Progenitor cell of endocrine pancreas (in vitro differentiated cells): ENCODE measurements around the gene MKNK1. TPM values are rescaled to one million over a fixed set of nuclear protein-coding genes. Genes with fewer than 3 reads are reported as not detected.

Experiments
- DNase-seq: peaks from one replicate; pipeline ENCODE4 v3.0.0; 2021; ENCODE audit warnings: low spot score; ENCODE audit not compliant: unreplicated experiment
- H3K27ac Mint-ChIP-seq: 2 replicates; pipeline ENCODE4 v1.8.0; 2021; ENCODE audit warnings: mild to moderate bottlenecking, moderate library complexity, mixed read lengths
- H3K27me3 Mint-ChIP-seq: 2 replicates; pipeline ENCODE4 v1.8.0; 2021; ENCODE audit warnings: mixed read lengths
- H3K36me3 Mint-ChIP-seq: 2 replicates; pipeline ENCODE4 v1.8.0; 2022; ENCODE audit warnings: mixed read lengths; ENCODE audit not compliant: insufficient read depth
- H3K4me1 Mint-ChIP-seq: 2 replicates; pipeline ENCODE4 v1.8.0; 2021; ENCODE audit warnings: low read depth, mixed read lengths
- H3K4me3 Mint-ChIP-seq: 2 replicates; pipeline ENCODE4 v1.8.0; 2021; ENCODE audit warnings: low read depth, mild to moderate bottlenecking, moderate library complexity, mixed read lengths
- H3K9me3 Mint-ChIP-seq: 2 replicates; pipeline ENCODE4 v1.8.0; 2021; ENCODE audit warnings: low read depth, mixed read lengths
- total RNA-seq: library from RNA; stranded (reverse); gene quantifications from 2 replicates; pipeline ENCODE4 v1.2.1, GENCODE V29; 2021
- TF ChIP-seq, protein P1 (sequence below): fragments of 200-600 bp; sonication (generic); IDR thresholded peaks from one replicate; pipeline ENCODE4 v1.5.0; 2021; ENCODE audit warnings: antibody characterized with exemption, mild to moderate bottlenecking; ENCODE audit not compliant: unreplicated experiment

Gene MKNK1
- total RNA-seq, 1 donor from 2014 or later: 29.3 TPM

DNA sequence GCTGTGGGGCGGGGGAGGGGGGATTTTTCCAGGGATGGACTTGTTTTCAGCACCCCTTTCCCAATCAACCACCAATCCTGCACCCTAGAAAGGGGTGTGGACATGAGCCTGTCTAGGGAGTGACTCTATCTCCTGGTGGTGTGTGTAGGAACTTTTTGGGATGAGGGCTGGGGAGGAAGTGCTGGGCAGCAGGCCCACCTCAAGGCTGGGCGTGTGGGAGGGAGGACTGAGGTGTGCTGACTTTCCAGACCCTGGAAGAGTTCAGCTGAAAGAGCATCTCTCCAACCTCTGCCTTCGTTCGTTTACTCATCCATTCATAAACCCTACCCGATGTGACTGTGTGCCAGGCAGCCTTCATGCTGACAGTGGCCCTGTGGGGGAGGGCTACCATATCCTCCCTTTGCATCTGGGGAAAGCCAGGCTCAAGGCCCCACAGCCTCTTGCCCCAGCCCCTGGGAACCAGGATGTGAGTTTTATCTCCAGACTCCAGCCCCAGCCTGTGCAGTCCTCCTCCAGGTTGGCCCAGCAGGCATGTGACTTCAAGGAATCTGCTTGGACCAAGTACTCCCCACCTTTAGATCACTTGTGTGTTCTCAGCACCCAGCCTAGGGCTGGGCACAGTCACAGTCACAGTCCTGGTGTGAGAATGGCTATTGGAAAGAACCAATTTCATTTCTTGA is 59.4 kb downstream of the MKNK1 start:
- peaks cover 83% of the 10 kb centered on the region for H3K27me3 Mint-ChIP-seq
- no peak for DNase-seq
- H3K4me1 Mint-ChIP-seq: peaks cover 2% of the 10 kb centered on the region
- no peaks in the 10 kb centered on the region for H3K9me3 Mint-ChIP-seq
- H3K4me3 Mint-ChIP-seq: no peak overlapping the region
- H3K36me3 Mint-ChIP-seq: no peaks in the 10 kb centered on the region
- TF ChIP-seq, protein P1, sequence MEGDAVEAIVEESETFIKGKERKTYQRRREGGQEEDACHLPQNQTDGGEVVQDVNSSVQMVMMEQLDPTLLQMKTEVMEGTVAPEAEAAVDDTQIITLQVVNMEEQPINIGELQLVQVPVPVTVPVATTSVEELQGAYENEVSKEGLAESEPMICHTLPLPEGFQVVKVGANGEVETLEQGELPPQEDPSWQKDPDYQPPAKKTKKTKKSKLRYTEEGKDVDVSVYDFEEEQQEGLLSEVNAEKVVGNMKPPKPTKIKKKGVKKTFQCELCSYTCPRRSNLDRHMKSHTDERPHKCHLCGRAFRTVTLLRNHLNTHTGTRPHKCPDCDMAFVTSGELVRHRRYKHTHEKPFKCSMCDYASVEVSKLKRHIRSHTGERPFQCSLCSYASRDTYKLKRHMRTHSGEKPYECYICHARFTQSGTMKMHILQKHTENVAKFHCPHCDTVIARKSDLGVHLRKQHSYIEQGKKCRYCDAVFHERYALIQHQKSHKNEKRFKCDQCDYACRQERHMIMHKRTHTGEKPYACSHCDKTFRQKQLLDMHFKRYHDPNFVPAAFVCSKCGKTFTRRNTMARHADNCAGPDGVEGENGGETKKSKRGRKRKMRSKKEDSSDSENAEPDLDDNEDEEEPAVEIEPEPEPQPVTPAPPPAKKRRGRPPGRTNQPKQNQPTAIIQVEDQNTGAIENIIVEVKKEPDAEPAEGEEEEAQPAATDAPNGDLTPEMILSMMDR: no peak
- no peak overlapping the region for H3K27ac Mint-ChIP-seq

DNA sequence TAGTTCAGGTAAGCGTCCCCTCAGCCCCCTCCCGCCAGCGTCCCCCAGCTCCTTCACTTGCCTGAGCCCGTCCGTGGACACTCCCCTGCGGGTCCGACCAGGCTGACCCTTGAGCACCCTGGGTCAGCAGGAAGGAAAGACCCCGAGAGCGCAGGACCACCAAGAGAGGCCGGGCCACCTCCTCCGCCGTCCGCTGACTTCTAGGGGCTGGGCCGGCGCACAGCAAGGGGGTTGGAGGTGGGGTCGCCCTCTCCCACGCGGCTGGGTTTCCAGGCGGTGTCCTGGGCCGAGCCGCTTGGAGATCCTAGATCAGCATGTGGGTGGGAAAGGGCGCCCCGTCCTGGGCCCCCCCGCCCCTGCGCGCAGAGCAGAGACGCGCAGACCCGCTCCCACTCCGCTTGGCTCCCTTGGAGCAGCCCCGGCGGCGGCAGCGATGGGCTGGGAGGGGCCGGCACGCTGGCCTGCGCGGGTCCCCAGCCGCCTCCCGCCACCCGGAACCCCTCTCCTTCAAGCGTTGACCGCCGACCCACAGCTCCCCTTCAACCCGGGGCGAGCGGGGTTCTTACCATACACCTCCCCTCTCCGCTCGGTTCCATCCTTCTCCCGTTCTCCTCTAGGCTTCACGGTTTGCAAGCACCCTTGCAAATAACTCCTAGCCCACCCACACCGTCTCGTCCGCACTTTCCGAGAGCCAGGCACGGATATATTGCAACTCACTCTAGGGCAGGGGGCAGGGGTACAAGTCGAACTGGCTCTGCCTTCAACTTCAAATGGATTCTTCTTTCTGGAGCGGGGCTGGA is 60.1 kb downstream of the MKNK1 start:
- Mint-ChIP-seq H3K4me1 (peaks cover 2% of the 10 kb centered on the region), H3K36me3 (no peaks in the 10 kb centered on the region), H3K4me3 (peak overlapping the region; percentile 44), H3K27ac (no peak overlapping the region), H3K27me3 (peaks cover 77% of the 10 kb centered on the region), H3K9me3 (no peaks in the 10 kb centered on the region)
- DNase-seq: no peak
- TF ChIP-seq, protein P1: no peak

GRCh38 chr1:46543382-46543760 is 60.7 kb downstream of the MKNK1 start:
- DNase-seq: no peak
- H3K4me3 Mint-ChIP-seq: no peak overlapping the region
- peaks cover 80% of the 10 kb centered on the region for H3K27me3 Mint-ChIP-seq
- no peaks in the 10 kb centered on the region for H3K36me3 Mint-ChIP-seq
- H3K9me3 Mint-ChIP-seq: no peaks in the 10 kb centered on the region
- peaks cover 2% of the 10 kb centered on the region for H3K4me1 Mint-ChIP-seq
- TF ChIP-seq, protein P1: no peak
- H3K27ac Mint-ChIP-seq: no peak overlapping the region

GRCh38 chr1:46539972-46540371 is 64.1 kb downstream of the MKNK1 start:
- Mint-ChIP-seq H3K9me3 (peaks cover 7% of the 10 kb centered on the region), H3K27ac (no peak overlapping the region), H3K4me1 (peaks cover 2% of the 10 kb centered on the region), H3K4me3 (no peak overlapping the region), H3K27me3 (peaks cover 73% of the 10 kb centered on the region), H3K36me3 (no peaks in the 10 kb centered on the region)
- TF ChIP-seq, protein P1: no peak
- DNase-seq: no peak

GRCh38 chr1:46538147-46538546 is 65.9 kb downstream of the MKNK1 start:
- Mint-ChIP-seq H3K27me3 (peaks cover 72% of the 10 kb centered on the region), H3K27ac (no peak overlapping the region), H3K4me1 (no peaks in the 10 kb centered on the region), H3K36me3 (no peaks in the 10 kb centered on the region), H3K9me3 (peaks cover 7% of the 10 kb centered on the region), H3K4me3 (no peak overlapping the region)
- DNase-seq: no peak
- TF ChIP-seq, protein P1: no peak
